ENCODE results near the gene STAT4.

The STAT4 gene

DNA sequence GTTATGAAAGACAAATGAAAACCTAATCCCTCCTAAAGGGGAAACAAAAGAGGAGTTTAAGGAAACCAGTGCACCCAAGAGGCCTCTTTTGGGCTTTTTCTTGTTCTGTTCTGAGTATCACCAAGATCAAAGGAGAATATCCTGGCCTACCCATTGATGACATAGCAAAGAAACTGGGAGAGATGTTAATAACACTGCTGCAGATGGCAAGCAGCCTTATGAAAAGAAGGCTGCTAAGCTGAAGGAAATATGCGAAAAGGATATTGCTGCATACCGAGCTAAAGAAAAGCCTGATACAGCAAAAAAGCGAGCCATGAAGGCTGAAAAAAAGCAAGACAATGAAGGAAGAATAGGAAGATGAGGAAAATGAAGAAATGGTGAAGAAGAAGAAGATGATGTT, 23.6 kb upstream of the STAT4 start:
- DNase-seq: no peak

DNA sequence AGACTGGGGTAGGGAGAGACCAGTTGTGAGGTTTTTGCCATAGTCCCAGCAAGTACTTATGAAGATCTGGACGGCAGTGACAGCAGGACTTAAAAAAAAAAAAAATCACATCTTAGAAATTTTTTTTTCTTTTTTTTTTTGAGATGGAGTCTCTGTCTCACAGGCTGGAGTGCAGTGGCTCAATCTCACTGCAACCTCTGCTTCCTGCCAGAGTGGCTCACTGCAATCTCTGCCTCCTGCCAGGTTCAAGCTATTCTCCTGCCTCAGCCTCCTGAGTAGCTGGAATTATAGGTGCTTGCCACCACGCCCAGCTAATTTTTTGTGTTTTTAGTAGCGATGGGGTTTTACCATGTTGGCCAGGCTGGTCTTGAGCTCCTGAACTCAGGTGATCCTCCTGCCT, 22.4 kb upstream of the STAT4 start:
- no peak for DNase-seq

DNA sequence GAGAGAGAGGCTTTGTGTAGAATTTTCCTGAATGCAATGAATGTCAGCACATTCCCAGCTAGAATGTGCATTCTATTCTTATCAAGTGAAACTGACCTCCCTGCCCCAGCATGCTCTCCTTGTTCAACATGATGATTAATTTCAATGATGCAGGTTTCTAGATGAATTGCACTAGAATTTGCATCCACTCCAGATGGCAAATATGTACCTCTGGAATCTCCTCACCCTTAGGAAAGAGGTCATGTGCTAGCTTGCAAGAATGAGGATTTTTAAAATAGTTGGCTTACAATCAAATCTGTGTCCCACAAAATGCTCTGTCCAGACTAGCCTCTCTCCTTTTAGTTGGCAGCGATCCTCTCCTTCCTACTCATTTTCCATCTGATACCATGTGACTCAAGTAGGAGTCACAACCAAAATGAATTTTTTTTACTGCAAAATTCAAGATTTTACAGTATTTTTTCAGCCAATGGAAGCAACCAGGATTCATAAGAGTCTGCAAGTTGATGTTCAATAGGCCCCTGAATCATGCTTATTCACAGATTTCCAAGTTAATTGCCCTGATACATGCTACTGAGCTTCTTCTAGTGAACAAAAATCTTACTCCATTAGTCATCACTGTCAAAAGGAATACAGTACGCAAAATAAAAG, 21.0 kb upstream of the STAT4 start:
- DNase-seq: no peak

DNA sequence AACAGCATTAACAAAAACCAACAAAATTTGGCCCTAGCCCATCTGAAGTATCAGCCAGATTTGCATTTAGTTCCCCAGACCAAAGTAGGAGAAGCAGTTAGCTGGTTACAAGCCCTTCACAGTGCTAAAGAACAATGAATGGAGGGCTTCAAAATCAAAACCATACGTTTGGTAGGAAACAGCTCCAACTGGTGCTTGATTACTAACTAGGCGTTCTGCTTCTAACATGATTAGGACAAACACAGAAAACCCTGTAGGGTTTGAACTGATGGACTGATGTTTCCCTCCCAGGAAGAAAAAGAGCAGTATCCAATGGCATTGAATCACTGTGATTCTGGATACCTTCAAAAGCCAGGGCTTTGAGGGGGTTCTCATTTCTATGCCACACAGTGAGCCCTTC, 20.5 kb upstream of the STAT4 start:
- no peak for DNase-seq

DNA sequence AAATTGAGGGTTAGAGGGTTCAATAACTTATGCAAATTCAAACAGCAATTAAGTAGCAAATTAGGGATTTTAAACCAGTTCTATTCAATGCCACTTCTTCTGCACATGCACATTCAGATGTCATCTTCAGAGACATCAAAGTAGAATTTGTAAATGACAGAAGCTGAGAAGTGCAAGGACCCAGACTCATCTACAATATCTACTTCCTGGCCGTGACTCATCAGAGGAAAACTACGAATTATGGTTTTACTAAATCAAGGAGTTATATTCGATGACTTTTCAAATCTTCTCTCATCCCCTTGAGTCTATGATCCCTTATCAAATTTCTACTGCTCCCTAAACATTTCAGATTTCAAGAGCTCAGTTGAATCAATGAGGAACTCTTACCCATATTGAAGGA, 20.0 kb upstream of the STAT4 start:
- no peak for DNase-seq

DNA sequence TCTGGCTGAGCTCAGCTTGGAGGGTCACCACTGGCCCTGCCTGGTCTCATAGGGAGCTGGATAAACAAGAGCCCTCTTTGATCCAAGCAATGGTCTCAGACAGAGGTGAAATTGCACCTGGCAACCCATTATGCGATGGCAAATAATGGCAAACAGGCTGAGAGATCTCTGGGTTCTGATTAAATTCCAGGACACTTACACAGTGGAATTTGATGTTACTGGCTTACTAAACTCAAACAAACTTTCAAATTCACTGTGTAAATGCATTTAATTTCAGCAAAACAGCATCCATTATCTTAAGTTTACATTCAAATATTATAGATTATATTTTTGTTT, 19.5 kb upstream of the STAT4 start:
- no peak for DNase-seq

DNA sequence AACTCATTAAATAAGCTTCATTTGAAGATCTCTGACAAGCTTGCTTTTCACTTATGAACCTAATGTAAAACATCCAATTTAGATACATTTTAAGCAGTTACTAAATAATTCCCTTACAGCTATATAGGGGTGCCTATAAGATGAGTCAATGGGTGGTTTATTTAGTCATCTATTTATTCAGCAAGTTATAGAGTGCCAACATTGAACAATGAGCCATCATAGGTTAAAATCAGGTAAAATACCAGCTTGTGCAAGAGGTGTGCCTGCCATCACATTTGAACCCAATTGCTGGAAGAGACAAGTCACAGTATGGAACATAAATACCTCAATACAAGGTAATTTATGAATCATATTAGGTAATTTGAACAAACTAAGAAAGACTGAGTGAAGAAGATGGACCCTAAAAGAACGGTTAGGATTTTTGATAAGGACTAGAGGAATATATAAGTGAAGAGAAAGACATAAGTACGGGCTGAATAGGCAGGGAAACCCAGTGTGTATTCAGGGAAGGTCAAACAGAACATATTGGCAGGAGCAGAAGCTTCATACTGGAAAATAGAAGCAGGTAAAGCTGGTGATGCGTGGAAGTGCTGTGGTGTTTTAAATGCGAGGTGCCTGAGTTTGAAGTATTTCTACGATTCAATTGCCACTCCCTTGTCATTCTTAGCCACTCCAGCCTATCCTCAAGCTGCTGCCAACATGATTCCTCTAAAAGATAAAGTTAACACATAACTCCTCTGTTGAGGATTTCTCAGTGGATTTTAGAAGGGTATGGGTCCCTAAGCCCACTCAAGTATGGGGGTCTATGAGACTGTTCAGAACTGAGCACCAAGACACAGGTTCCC, 18.9 kb upstream of the STAT4 start:
- no peak for DNase-seq

DNA sequence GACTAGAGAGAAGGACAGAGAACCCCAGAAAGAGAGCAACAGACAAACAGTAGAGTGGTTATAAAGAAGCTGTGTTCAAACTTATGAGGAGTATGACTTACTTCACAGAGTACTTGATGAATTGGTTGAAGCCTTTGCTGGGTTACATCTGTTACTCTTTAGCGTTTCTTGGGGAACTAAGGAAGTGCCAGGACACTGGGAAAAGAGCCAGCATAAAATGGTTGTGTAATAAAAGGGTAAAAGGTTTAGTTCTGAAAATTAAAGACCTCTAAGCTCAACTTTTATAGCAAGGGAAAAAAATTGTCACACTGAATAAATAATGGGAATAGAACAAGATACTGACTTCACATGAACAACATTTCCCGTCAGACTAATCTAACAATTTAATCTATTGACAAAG, 17.0 kb upstream of the STAT4 start:
- DNase-seq: no peak

DNA sequence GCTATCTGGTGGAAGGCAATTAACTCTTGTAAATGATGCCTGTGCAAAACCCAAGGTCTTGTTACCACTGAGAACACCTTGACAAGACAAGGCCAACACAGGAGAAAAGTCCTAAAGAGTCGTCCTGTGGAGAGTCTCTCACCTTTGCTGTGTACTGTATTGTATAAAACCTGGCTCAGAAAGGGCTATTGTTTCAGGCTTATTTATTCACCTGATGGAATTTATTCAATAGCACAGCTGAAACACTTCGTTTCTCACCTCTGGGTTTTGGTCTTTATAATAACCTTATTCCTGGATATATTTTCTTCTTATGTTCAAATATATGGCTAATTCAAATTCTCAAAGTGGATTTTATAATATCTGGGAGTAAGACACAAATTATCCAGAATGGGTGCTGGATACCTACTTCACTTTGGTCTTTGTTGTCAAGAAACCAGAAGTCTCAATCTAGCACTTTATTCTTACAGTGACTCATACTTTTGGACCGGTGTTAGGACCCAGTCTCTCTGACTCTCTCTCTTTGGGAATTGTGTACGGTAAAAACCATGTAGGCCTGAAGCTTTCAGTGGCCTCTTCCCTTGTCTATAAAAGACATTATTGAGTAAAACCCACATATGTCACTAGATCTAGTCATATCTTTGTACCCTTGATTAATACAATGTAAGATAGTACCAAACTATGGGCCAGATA, 16.1 kb upstream of the STAT4 start:
- DNase-seq: no peak

DNA sequence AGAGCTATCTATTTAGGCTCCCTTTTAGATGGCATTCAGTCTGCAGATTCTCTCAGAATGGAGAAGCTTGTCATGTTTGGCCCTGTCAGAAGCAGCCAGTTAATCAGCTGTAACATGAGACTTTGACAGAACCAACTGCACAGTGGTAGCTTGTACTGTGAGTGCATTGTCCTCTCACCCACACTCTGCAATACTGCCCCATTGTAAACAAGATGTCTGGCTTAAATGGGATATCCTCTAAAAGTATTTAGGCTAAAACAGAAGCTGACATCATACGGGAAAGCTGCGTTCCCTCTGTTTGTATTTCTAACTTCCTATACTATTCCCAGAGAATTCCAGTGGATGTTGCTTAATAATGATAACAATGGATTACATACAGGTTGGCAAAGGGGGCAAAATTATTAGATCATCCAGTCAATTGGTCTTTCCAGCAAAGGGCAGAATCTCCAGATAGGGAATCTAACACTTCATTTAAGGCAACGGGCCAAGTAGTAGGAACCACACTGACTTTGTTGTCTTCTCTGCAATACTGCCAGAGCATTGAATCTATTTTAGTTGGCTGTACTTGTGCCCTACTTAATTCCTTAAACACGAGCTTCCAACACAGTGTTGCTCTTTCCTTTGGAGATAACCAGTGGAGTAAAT, 15.4 kb upstream of the STAT4 start:
- no peak for DNase-seq

DNA sequence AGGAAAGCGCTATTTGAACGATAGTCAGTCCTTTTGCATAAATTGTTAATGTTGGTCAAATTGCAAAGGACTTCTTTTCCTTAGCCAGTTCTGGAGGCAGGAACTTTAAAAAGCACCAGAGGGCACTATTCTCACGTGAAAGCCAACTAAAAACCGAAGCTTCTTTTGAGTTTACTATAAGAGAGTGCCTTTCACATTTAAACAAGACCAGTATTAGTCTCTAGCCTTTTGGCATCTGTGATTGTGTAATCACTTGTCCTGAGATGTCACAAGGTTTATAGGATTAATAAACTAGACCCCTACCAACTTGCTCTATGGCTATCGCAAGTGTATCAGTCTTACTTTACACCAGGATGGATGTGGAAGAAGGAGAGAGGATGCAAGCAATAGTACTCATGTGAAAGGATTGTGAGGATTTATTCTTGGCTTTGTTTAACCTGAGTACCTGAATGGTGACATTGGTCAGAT, 14.4 kb upstream of the STAT4 start:
- no peak for DNase-seq

DNA sequence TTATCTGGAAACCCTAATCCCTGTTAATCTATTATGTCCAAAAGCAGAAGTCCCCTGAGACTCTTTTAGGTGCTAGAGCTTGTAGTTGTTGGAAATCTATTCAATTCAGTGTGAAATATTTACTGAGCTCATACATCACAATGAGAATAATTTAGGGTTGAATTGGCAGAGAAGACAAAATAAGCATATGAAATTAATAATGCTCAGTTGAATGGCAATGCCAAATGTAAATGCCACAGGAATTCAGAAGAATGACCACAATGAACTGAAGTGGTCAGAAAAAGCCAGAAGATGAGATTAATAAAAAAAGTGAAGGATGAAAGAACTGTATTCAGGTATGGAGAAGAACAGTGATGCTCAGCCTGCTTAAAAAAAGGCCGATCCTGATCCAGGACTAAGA, 8.0 kb upstream of the STAT4 start:
- DNase-seq: no peak

DNA sequence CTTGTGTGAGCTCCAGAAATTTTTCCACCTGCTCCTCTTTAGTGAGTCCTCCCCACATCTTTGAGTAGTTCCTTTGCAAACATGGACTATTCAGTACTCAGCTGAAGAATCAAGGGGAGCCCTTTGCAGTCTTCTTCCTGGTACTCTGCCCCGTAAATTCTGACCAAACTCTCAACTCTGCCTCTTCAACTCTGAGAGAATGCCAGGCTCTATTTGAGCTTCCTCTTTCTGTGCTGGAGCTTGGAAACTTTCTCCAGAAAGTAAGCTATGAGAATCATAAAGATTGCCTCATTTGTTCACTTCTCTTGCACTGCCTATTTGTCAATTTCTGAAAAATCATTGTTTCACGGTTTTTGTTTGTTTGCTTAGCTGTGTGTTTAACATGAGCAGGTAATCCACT, 7.4 kb upstream of the STAT4 start:
- DNase-seq: no peak

DNA sequence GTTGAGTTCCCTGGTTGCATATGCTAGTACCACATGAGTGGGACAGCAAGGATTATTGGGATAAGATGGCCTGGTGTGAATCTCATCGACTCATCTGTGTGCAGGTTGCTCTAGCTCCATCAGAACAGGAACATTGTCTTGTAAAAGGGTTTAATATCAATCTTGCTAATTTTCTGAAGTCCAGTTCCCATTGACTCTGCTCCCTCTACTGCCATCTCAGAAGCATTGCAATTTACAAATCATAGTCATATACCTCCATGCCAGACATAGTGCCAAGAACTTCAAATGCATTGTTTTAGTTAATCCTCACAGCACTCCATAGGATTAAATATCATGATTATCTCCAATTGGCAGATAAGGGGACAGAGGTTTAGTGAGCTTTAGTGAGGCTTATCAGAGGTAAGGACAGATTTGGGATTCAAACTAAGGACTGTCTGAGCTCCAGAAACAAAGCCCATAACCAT, 4.8 kb upstream of the STAT4 start:
- no peak for DNase-seq

DNA sequence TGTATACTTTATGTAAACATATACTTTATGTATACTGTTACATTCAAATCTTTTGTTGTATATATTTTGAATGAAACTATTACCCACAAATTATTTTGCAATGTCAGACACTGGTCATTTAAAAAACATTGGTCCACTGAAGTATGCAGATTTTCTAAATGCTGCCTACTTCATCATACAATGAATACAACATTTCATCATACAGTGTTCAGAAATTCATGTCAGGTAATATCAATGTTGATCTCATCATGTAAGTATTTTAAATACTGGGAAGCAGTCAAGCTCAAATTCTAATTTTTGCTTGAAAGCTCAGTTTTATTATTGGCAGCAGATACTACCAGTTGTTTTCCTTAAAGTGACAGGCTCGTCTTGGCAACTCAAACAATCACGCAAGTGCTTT, 2.9 kb upstream of the STAT4 start:
- no peak for DNase-seq

DNA sequence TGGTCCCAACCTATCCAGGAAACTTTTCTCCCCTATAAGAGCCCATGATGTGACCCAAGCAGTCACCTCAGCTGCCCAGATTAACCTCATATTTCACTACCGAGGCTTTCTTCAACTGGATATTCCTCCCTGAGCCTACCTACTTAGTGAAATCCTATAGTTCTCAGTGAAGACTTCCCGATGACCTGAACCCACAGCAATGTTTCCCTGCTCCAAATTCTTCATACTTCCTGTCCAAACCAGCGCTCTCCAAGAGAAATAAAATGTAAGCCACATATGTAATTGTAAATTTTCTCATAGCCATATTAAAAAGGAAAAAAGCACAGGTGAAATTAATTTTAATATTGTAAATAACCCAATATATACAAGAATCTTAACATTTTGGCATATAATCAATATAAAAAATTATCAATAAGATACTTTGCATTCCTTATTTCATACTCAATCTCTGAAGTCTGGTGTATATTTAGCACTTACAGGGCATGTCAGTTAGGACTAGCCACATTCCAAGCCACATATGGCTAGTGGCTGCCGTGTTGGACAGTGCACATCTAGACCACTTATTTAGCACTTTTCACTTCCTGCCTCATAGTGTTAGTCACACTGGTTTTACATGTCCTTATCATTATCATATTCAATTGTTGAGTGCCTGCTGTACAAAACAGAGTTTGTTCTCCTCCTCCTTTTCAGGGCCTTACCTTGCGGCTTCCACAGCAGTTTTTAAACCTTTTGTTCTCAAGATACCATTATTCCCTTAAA, 1.9 kb upstream of the STAT4 start:
- DNase-seq: no peak

DNA sequence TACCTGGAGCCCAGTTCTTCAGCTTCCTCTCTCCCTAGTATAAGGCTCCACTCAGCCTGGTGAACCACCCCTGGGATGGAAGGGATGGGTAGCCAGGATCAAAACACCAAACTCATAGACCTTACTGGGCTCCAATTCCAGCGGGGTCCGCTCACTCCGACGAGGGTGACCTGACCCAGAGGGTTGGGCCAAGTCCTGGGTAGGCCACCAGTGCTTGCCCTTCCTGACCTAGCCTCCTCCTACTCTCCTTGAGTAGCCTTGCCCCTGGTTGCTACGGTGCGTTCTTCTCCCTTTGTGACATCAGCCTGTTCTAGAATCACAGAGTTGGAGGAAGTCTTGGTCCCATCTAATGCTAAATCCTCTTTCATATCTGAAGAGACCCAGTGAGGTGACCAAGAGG, 537 bp upstream of the STAT4 start:
- DNase-seq: no peak

DNA sequence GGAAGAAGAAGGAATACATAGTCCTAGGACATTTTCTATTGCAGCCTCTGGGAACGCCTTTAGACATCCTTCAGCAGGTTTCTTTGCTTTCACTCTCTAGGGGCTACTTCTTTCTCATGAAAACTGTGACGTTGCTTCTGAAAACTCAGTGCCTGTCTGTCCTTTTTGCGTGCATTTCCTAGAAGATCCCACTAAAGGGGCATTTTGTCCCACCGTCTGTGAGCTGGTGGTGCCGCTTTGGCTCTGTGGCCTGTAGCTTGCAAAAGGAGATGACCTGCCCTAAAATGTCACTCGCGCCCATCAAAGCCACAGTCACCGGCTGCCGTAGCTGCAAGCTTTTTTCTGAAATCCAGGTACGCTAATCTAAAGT, 579 bp downstream of the STAT4 start:
- no peak for DNase-seq

DNA sequence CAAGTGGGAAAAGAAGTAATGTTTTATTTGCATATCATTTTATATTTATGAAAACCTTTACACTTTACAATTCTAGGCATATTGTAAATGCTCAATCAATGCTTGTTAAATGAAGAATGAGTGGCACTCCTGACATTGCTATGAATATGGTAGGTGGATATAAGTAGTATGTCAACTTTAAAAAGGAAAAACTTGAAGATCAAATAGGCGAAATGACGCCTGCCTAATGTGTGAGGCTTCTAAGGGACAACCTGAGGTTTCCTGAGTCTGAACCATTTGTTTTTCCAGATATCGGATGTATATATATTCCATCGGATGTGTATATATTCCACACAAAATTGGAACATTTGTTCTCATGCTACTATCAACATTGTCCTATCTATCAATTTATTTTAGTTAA, 1.4 kb downstream of the STAT4 start:
- no peak for DNase-seq

DNA sequence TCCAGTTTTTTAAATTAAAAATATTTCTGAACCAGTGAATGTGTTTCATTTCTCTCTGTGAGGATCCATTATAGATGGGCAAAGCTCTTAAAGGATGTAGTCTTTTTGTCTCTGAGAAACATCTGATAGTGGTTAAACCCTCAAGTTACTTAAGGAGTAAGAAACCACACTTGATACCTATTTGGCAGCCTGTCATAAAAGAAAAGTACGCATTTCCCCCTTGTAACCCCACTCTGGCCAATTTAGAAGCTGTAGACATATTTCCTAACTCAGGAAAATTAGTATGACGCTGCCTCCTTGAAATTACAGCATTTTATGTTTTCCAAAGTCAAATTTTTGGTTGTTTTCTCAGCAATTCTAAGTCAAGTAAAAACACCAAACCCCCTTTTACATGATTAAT, 2.0 kb downstream of the STAT4 start:
- DNase-seq: no peak

DNA sequence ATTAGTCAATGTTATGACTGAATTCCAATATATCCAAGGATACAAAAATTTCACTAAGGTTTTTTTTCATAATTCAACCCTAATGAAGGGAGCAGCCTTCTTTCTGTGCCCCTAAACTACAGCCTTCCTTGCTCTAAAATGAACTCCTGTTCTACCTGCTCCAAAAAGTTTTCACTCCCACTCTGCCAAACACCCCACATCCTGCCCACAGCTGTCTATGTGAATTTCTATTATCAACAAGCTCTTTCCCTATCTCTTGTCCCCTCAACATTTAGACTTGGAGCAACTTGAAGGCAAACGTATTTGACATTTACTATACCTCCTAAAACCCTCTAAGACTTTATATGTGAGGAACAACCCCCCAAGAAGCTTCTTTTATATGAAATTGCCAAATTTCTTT, 2.5 kb downstream of the STAT4 start:
- DNase-seq: no peak

DNA sequence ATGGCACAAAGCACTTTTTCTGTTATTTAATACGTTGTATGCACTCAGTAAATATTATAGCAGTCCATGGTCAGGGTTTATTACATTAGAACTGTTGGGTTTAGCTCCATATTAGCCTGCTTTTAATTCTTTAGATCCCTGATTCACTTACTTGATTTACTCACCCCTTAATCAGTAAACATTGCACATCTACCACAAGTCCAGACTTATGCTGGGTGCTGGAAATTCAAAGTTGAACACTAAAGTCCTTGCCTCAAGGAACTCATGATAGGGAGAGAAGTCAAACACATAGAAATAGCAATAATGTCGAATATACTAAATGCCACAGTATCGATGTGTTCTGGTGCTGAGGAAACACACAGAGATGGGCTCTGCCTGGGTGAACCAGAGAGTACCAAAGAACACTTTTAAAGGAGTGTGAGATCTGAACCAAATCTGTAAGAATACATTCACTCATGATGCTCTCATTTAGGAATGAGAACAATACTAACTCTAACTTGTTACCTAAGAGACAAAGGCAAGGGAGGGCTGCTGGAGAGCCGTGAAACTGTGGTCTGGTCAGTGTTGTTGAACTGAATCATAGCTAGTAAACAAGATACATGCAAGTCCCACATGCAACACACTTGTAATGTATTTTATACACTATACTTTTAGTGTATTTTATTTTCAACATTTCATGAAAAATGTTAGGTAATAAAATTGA, 4.9 kb downstream of the STAT4 start:
- DNase-seq: no peak

Data from stimulated activated CD4-positive, alpha-beta T cell treated with anti-CD3 and anti-CD28 coated beads, Interleukin-4, amount 100 ng/mL, for 4 hours (primary cell).